SU-DHL-6 (cell line): Measurements from ENCODE around the gene NKPD1.

Source experiments
- H2AFZ ChIP-seq: fragments of 200-600 bp; sonication (generic); 2 replicates; pipeline ENCODE4 v1.6.1; 2014; ENCODE audit warnings: low read depth, mild to moderate bottlenecking, moderate library complexity, mixed read lengths, antibody characterized with exemption, low read length; ENCODE audit not compliant: severe bottlenecking
- H3F3A ChIP-seq: fragments of 200-600 bp; shearing (Covaris generic); 2 replicates; pipeline ENCODE4 v1.6.0; 2016; ENCODE audit warnings: antibody characterized with exemption, mild to moderate bottlenecking; ENCODE audit not compliant: insufficient read depth
- H3K27ac ChIP-seq: fragments of 200-600 bp; sonication (generic); 2 replicates; pipeline ENCODE4 v1.5.1; 2016; ENCODE audit warnings: low read depth, mild to moderate bottlenecking, low read length, moderate library complexity, mixed read lengths
- H3K27me3 ChIP-seq: fragments of 200-600 bp; sonication (generic), shearing (Covaris generic); 2 replicates; pipeline ENCODE4 v1.6.0; 2014; ENCODE audit warnings: mild to moderate bottlenecking, low read length
- H3K36me3 ChIP-seq: fragments of 200-600 bp; sonication (generic); 2 replicates; pipeline ENCODE4 v1.6.1; 2014; ENCODE audit warnings: mild to moderate bottlenecking, low read length, mixed read lengths
- H3K4me2 ChIP-seq: fragments of 300-600, 200-600 bp; shearing (Covaris generic), sonication (generic); 2 replicates; pipeline ENCODE4 v1.6.0; 2014; ENCODE audit warnings: low read length, low read depth, mild to moderate bottlenecking; ENCODE audit not compliant: poor library complexity, severe bottlenecking
- H3K4me3 ChIP-seq: fragments of 200-600 bp; sonication (generic); 2 replicates; pipeline ENCODE4 v1.5.1; 2014; ENCODE audit warnings: antibody characterized with exemption, low read length, mild to moderate bottlenecking, mixed read lengths; ENCODE audit not compliant: insufficient read depth, poor library complexity, severe bottlenecking
- H3K79me2 ChIP-seq: fragments of 200-600 bp; sonication (generic); 2 replicates; pipeline ENCODE4 v1.6.1; 2014; ENCODE audit warnings: mild to moderate bottlenecking, low read length, moderate library complexity; ENCODE audit not compliant: insufficient read depth
- H3K9ac ChIP-seq: fragments of 200-600 bp; sonication (generic); 2 replicates; pipeline ENCODE4 v1.7.0; 2014; ENCODE audit warnings: mild to moderate bottlenecking, low read length
- H3K9me2 ChIP-seq: fragments of 200-600 bp; sonication (generic); replicated peaks from 2 replicates; pipeline ENCODE4 v1.6.1; 2014; ENCODE audit warnings: low read length; ENCODE audit not compliant: insufficient read depth
- H3K9me3 ChIP-seq: fragments of 200-600 bp; sonication (generic); 2 replicates; pipeline ENCODE4 v1.6.1; 2014; ENCODE audit warnings: low read length, mixed read lengths; ENCODE audit not compliant: insufficient read depth
- H4K20me1 ChIP-seq: fragments of 200-600 bp; sonication (generic); 2 replicates; pipeline ENCODE4 v1.6.1; 2014; ENCODE audit warnings: low read depth, mild to moderate bottlenecking, antibody characterized with exemption, low read length, moderate library complexity, mixed read lengths
- EZH2phosphoT487 ChIP-seq: fragments of 200-600 bp; sonication (generic), shearing (Covaris generic); conservative IDR thresholded peaks from 2 replicates; pipeline ENCODE4 v1.6.1; 2018; ENCODE audit warnings: mild to moderate bottlenecking, antibody characterized with exemption, low read length, moderate library complexity, mixed read lengths
- TF ChIP-seq, protein P1 (sequence below): fragments of 200-600 bp; sonication (generic); IDR thresholded peaks from one replicate; pipeline ENCODE4 v1.5.1; 2017; ENCODE audit warnings: antibody characterized with exemption, mild to moderate bottlenecking, low read length, moderate library complexity; ENCODE audit not compliant: insufficient read depth, poor library complexity, severe bottlenecking

Gene NKPD1

DNA sequence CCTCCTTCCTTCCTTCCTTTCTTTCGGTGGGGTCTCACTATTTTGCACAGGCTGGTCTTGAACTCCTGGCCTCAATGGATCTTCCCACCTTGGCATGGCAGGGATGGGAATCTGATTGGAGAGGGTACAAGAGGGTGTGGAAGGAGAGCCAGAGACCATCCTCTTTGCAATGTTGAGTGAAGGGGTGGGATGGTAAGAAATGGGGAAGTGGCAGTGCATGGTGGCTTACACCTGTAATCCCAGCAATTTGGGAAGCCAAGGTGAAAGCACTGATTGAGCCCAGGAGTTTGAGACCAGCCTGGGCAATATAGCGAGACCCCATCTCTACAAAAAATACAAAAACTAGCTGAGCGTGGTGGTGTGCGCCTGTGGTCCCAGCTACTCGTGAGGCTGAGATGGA lies 23.3 kb upstream of the NKPD1 start:
- Histone ChIP-seq H3K36me3 (no peaks in the 10 kb centered on the region), H3K27ac (no peak overlapping the region), H3K4me3 (no peak overlapping the region), H3K9ac (no peak overlapping the region), H2AFZ (no peak overlapping the region), H3K79me2 (peaks cover 18% of the 10 kb centered on the region; the same call in 1 of the 2 replicates), H3K9me3 (no peaks in the 10 kb centered on the region), H4K20me1 (no peaks in the 10 kb centered on the region), H3K9me2 (no peaks in the 10 kb centered on the region), H3F3A (no peaks in the 10 kb centered on the region), H3K27me3 (no peaks in the 10 kb centered on the region), H3K4me2 (no peak overlapping the region)
- TF ChIP-seq, protein P1, sequence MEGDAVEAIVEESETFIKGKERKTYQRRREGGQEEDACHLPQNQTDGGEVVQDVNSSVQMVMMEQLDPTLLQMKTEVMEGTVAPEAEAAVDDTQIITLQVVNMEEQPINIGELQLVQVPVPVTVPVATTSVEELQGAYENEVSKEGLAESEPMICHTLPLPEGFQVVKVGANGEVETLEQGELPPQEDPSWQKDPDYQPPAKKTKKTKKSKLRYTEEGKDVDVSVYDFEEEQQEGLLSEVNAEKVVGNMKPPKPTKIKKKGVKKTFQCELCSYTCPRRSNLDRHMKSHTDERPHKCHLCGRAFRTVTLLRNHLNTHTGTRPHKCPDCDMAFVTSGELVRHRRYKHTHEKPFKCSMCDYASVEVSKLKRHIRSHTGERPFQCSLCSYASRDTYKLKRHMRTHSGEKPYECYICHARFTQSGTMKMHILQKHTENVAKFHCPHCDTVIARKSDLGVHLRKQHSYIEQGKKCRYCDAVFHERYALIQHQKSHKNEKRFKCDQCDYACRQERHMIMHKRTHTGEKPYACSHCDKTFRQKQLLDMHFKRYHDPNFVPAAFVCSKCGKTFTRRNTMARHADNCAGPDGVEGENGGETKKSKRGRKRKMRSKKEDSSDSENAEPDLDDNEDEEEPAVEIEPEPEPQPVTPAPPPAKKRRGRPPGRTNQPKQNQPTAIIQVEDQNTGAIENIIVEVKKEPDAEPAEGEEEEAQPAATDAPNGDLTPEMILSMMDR: no peak
- TF ChIP-seq EZH2phosphoT487: no peak

DNA sequence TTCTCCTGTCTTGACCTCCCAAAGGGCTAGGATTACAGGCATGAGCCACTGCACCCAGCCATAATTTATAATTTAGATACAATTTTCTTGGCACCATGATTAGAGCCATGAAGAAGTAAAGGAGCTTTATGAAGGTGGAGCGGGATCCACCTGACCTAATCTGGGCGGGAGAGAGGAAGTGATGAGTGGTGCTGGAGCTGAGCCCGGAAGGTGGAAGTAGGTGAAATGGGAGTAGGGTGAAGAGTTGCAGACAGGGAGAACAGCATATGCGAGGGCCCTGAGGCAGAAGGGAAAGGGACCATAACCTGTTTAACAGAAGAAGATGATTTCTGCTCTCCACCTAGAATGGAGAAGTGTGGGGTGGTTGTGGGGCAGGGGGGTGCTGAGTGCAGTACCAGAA lies 22.0 kb upstream of the NKPD1 start:
- no peaks in the 10 kb centered on the region for H3K27me3 ChIP-seq
- H3K9me3 ChIP-seq: no peaks in the 10 kb centered on the region
- H2AFZ ChIP-seq: no peak overlapping the region
- no peak overlapping the region for H3K9ac ChIP-seq
- no peak overlapping the region for H3K4me3 ChIP-seq
- H3F3A ChIP-seq: no peaks in the 10 kb centered on the region
- no peak overlapping the region for H3K27ac ChIP-seq
- no peak overlapping the region for H3K4me2 ChIP-seq
- peaks cover 21% of the 10 kb centered on the region; the same call in 1 of the 2 replicates for H3K79me2 ChIP-seq
- TF ChIP-seq, protein P1: no peak
- no peak for TF ChIP-seq EZH2phosphoT487
- H3K9me2 ChIP-seq: no peaks in the 10 kb centered on the region
- H4K20me1 ChIP-seq: no peaks in the 10 kb centered on the region
- no peaks in the 10 kb centered on the region for H3K36me3 ChIP-seq

DNA sequence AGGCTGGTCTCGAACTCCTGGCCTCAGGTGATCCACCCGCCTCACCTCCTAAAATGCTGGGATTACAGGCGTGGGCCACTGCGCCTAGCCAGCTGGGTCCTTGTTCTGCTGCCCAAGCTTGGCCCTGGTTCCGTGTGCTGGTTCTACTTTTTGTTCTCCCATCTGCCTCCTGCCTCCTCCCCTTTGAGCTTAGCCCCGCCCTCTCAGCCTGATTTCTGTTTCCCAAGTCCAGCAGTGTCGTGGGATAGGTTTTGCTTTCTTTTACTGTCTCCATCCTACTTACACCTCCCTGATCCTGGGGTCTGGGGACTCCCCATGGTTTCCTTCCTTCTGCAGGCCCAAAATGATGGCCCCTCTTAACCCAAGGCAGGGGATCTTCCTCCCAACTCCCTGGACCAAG lies 20.2 kb upstream of the NKPD1 start:
- Histone ChIP-seq H3K4me2 (no peak overlapping the region), H3K9me3 (no peaks in the 10 kb centered on the region), H4K20me1 (no peaks in the 10 kb centered on the region), H2AFZ (no peak overlapping the region), H3K4me3 (no peak overlapping the region), H3K36me3 (no peaks in the 10 kb centered on the region), H3K79me2 (peaks cover 21% of the 10 kb centered on the region; the same call in 1 of the 2 replicates), H3K9ac (no peak overlapping the region), H3K27me3 (no peaks in the 10 kb centered on the region), H3K9me2 (no peaks in the 10 kb centered on the region), H3F3A (no peaks in the 10 kb centered on the region), H3K27ac (no peak overlapping the region)
- TF ChIP-seq, protein P1: no peak
- TF ChIP-seq EZH2phosphoT487: no peak

DNA sequence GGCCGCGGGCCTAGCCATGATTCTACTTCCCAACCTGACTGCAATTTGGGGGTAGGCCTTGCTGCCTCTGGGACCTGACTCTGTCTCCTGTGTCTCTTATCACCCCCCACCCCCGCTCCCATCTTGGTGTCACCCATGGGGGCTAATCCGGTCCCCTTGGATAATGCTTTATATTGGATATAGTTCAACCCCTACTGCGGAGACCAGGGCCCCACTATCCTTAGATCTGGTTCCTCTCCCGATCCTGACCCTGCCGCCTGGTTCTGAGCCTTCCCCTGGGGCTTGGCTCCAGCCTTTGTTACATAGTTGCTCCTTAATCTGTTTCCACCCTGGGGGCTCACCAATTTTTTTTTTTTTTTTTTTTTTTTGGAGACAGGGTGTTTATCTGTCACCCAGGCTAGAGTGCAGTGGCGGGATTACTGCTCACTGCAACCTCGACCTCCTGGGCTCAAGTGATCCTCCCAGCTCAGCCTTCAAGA lies 19.1 kb upstream of the NKPD1 start:
- H3K27ac ChIP-seq: no peak overlapping the region
- no peaks in the 10 kb centered on the region for H3K9me3 ChIP-seq
- H3K36me3 ChIP-seq: no peaks in the 10 kb centered on the region
- no peak for TF ChIP-seq EZH2phosphoT487
- TF ChIP-seq, protein P1: no peak
- peak overlapping the region; percentile 90 for H3K4me3 ChIP-seq
- H3K79me2 ChIP-seq: peaks cover 21% of the 10 kb centered on the region; the same call in 1 of the 2 replicates
- no peak overlapping the region for H2AFZ ChIP-seq
- no peaks in the 10 kb centered on the region for H3F3A ChIP-seq
- H3K4me2 ChIP-seq: peak overlapping the region; percentile 79
- peak overlapping the region; percentile 73 for H3K9ac ChIP-seq
- no peaks in the 10 kb centered on the region for H3K27me3 ChIP-seq
- H3K9me2 ChIP-seq: no peaks in the 10 kb centered on the region
- no peaks in the 10 kb centered on the region for H4K20me1 ChIP-seq
